ENCODE results near the gene TLE2. TPM values are rescaled to one million over a fixed set of nuclear protein-coding genes. Genes with fewer than 3 reads are reported as not detected.

TLE2 gene
- total and polyA plus RNA-seq, 9 of the 15 experiments (the other 6 are each of a cell fraction or from before 2014, with no cell fraction given): 0.35 to 13.1 (median 6.2) TPM

GRCh38 chr19:3075605-3076431, 46.7 kb upstream of the TLE2 start (continued):
- TF ChIP-seq DPF2 (IDR thresholded peaks at IDR 0.05): 0 out of 2 replicates have a peak, but pooled peaks have one; percentile 22
- peak; percentile 25 for TF ChIP-seq CTCFL (IDR thresholded peaks at IDR 0.05; ENCODE audit: borderline replicate concordance, insufficient read depth, low read depth, low read length, poor library complexity, severe bottlenecking)
- no peak for TF ChIP-seq ARID3B (CRISPR knock-in tag; IDR thresholded peaks at IDR 0.05; ENCODE audit: borderline replicate concordance)
- 0 out of 2 replicates have a peak, but pooled peaks have one; percentile 13 for TF ChIP-seq SOX6 (IDR thresholded peaks at IDR 0.05)
- no peak for TF ChIP-seq TCF3 (CRISPR knock-in tag; IDR thresholded peaks at IDR 0.05)
- no peak for TF ChIP-seq COPS2 (conservative IDR thresholded peaks at IDR 0.05)
- 0 out of 2 replicates have a peak, but pooled peaks have one; percentile 15 for TF ChIP-seq ARID1B (IDR thresholded peaks at IDR 0.05)
- TF ChIP-seq SMAD1 (IDR thresholded peaks at IDR 0.05; ENCODE audit: low read depth, low read length, partially characterized antibody): no peak
- TF ChIP-seq, protein P1, sequence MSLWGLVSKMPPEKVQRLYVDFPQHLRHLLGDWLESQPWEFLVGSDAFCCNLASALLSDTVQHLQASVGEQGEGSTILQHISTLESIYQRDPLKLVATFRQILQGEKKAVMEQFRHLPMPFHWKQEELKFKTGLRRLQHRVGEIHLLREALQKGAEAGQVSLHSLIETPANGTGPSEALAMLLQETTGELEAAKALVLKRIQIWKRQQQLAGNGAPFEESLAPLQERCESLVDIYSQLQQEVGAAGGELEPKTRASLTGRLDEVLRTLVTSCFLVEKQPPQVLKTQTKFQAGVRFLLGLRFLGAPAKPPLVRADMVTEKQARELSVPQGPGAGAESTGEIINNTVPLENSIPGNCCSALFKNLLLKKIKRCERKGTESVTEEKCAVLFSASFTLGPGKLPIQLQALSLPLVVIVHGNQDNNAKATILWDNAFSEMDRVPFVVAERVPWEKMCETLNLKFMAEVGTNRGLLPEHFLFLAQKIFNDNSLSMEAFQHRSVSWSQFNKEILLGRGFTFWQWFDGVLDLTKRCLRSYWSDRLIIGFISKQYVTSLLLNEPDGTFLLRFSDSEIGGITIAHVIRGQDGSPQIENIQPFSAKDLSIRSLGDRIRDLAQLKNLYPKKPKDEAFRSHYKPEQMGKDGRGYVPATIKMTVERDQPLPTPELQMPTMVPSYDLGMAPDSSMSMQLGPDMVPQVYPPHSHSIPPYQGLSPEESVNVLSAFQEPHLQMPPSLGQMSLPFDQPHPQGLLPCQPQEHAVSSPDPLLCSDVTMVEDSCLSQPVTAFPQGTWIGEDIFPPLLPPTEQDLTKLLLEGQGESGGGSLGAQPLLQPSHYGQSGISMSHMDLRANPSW (CRISPR knock-in tag; IDR thresholded peaks at IDR 0.05): no peak
- TF ChIP-seq DLX4 (CRISPR knock-in tag; IDR thresholded peaks at IDR 0.05): no peak
- TF ChIP-seq EGR1 (conservative IDR thresholded peaks at IDR 0.05): peak; percentile 95
- no peak for TF ChIP-seq ZFPM2 (CRISPR knock-in tag; IDR thresholded peaks at IDR 0.05)
- TF ChIP-seq JUND (IDR thresholded peaks at IDR 0.05; ENCODE audit: borderline replicate concordance, low read depth, low read length): peak; percentile 37; the same call in 1 of the 2 replicates
- TF ChIP-seq JUND (tag; IDR thresholded peaks at IDR 0.05; ENCODE audit: borderline replicate concordance, low read depth, low read length): no peak
- no peak for TF ChIP-seq RHOXF2B (CRISPR knock-in tag; conservative IDR thresholded peaks at IDR 0.05)
- TF ChIP-seq TEAD4 (IDR thresholded peaks at IDR 0.05; ENCODE audit: low read length): no peak
- no peak for TF ChIP-seq TEAD4 (CRISPR knock-in tag; IDR thresholded peaks at IDR 0.05; ENCODE audit: borderline replicate concordance)
- TF ChIP-seq, protein P2, sequence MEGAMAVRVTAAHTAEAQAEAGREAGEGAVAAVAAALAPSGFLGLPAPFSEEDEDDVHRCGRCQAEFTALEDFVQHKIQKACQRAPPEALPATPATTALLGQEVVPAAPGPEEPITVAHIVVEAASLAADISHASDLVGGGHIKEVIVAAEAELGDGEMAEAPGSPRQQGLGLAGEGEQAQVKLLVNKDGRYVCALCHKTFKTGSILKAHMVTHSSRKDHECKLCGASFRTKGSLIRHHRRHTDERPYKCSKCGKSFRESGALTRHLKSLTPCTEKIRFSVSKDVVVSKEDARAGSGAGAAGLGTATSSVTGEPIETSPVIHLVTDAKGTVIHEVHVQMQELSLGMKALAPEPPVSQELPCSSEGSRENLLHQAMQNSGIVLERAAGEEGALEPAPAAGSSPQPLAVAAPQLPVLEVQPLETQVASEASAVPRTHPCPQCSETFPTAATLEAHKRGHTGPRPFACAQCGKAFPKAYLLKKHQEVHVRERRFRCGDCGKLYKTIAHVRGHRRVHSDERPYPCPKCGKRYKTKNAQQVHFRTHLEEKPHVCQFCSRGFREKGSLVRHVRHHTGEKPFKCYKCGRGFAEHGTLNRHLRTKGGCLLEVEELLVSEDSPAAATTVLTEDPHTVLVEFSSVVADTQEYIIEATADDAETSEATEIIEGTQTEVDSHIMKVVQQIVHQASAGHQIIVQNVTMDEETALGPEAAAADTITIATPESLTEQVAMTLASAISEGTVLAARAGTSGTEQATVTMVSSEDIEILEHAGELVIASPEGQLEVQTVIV (CRISPR knock-in tag; IDR thresholded peaks at IDR 0.05; ENCODE audit: borderline replicate concordance): no peak
- TF ChIP-seq EHMT2 (IDR thresholded peaks at IDR 0.05): no peak
